NCI-H82 (cell line): ENCODE results near the gene VTI1B.
"Not testable (repeated sequence)": the region's sequence is repeated elsewhere in the genome, so short reads cannot be mapped to it uniquely, and the experiment has no call there.

ENCODE experiments used
- DNase-seq: peaks from one replicate; lab custom pipeline; 2025; lab: John Stamatoyannopoulos, UW

VTI1B gene

DNA sequence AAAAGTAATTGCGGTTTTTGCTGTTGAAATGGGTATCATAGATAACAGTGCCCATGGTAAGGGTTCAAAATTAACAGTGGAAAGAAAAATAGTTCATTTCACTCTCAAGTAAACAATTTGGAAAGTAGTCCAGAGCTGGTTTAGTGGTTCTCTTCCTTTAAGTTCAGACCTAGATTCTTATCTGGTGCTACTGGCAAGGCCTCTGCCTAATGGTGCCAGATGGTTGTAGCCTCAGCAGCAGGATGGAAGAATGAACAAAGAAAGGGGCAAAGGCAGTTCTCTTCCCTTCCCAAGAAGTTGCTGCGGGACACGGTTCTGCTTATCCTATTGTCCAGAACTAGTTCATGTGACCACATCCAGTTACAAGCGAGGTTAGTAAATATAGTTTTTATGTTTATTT lies 44.2 kb downstream of the VTI1B start:
- DNase-seq = no peak

DNA sequence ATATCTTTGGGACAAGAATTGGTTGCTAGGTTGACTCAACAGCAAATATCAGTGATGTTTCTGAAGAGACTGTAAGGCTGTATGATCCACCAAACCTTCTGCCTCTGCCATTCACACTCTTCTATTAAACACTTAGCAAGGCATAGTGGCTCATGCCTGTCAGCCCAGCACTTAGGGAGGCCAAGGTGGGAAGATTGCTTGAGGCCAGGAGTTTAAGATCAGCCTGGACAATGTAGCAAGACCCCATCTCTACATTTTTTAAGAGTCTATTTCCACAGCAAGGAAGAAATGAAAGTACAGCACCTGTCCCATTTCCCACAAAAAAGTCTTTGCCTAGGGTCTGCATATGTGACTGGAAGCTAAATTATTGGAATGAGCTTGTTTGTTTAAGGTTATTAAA lies 46.9 kb downstream of the VTI1B start:
- DNase-seq = no peak

DNA sequence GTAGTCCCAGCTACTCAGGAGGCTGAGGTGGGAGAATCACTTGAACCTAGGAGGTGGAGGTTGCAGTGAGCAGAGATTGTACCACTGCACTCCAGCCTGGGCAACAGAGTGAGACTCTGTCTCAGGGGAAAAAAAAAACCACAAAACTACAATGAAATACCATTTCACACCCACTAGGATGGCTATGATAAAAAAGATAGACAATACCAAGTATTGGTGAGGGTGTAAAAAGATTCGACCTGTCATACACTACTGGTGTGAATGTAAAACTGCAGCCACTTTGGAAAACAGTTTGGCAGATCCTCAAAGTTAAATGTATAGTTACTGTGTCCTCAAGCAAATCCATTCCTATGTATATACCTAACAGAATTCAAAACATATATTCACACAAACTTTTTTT lies 48.3 kb downstream of the VTI1B start:
- not testable (repeated sequence) for DNase-seq

DNA sequence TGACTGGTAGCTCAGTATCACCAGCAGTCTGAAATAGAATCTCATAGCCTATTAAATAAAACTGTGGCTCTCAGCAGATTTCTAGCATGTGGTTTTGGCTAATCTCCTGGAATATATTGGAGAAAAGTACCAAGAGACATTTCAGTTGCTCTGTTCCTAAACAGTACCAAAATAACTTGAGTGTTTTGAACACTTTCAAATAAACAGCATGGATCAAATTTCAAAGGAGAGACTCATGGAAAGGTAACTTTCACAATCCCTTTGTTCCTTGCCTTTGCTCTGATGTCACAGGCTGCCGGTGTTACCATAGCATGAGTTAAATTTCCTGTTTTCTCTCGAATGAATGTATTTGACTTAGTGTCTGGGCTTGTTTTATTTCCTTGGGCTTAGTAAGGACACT lies 51.3 kb downstream of the VTI1B start:
- DNase-seq = no peak

DNA sequence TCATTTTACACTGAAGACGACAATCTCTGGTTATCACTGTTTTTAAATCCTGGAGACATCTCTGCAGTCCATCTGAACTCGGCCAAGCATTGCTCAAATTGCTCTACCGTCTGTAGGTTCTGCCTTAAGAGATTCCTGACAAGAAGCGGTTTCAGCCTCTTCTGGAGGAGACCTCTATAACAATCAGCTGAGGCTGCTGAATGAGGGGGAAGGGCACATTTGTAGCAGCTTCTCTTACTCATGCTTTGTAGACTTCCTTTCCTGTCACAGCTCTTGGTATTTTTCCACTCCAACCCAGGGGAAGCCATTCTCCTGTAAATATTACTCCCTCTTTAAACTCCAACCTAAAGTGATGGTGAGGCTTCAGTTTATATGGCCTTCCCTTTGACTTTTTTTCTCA lies 51.8 kb downstream of the VTI1B start:
- DNase-seq = no peak

DNA sequence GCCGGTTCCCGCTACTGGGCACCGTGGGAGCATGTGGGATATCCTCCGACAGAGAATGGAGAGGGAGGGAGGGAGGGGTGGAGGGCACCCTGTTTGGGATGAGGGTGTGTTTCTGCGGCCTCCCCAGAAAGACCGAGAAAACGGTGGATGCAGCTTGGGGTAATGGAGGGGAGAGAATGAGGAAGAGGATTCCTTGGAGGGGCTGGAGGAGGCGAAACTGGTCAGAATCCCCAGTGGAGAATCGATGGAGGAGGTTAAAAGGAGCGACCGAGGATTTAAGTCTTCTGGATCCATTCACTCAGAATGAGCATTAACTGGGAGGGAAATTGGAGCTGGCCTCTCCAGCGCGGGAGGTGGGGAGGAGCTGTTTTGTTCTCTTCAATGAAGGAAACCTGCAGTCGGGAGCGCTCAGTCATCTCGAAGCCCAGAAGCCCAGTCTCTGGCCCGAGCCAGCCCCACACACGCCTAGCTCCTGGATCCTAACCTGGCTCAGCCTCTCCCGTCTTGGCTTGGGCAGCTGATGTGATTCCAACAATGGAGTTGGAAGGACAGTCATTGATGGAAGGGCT lies 54.1 kb downstream of the VTI1B start:
- peak; percentile 36 for DNase-seq

DNA sequence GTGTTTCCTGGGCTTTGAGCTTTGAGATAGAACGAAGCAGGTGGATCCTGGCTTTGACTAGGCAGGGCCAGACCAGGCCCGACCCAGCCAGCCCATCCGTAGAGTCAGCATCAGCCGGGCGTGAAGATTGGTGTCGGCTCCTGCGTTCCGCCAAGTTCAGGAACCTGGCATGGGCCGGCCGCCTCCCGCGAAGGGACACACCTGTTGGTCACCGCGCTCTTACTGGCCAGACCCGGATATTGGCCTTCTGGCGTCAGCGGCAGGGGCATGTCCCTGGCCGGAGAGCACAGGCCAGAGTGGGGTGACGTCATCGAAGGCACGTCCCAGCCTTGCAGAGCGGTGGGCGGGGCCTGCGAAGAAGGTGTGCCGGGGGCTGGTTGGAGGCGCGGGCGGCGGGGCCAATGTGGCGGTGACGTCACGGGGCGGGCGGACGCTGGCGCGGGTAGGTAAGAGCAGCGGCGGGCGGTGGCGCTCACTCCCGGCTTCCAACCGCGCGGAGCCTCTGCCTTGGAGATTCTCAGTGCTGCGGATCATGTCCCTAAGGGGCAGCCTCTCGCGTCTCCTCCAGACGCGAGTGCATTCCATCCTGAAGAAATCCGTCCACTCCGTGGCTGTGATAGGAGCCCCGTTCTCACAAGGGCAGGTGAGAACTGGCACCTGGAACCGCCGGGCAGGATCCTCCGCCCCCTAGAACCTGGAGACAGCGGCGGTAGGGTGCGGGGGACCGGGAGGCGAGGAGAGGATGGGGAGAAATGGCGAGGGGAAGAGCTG lies 54.8 kb downstream of the VTI1B start, which contains the start of gene ARG2:
TSS of gene ARG2 (plus strand) at position 475 of the 771 bp plus-strand sequence. CDS start at position 533, 58 bp downstream.
- peak; percentile 93 for DNase-seq

DNA sequence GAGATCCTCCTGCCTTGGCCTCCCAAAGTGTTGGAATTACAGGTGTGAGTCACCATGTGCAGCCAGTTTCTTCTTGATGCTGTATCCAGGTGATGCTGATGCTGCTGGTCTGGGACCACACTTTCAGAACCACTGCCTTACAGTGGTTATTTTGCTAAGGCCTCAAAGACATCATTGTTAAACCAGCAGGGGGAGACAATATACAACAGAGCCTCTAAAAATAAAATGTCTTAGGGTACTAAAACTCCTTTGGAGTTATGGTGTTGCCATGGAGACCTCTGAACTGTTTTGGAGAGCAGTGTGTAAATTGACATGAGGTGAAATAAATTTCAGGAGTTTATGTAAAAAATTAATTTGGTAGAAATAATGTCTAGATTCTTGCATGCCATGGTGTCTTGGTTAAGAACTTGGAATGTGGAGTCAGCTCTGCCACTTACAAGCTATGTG lies 55.8 kb downstream of the VTI1B start:
- peak; percentile 73 for DNase-seq

DNA sequence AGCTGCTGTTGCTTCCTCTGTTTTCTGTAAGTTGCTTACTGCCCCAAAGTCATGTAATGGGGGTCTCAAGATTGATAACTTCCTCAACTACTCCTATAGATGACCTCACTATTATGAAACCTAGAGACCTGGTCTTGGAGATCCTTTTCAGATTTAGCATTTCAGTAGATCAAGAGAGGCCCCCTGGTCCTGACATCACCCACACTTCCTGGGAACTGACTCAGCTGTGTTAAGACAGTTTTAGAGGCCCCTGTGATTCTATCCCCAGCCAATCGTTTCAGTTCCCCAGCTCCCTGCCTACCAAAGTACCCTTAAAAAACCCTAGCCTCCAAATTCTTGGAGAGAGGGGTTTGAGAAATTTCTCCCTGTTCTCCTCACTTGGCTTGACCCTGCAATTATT lies 63.9 kb downstream of the VTI1B start:
- no peak for DNase-seq

DNA sequence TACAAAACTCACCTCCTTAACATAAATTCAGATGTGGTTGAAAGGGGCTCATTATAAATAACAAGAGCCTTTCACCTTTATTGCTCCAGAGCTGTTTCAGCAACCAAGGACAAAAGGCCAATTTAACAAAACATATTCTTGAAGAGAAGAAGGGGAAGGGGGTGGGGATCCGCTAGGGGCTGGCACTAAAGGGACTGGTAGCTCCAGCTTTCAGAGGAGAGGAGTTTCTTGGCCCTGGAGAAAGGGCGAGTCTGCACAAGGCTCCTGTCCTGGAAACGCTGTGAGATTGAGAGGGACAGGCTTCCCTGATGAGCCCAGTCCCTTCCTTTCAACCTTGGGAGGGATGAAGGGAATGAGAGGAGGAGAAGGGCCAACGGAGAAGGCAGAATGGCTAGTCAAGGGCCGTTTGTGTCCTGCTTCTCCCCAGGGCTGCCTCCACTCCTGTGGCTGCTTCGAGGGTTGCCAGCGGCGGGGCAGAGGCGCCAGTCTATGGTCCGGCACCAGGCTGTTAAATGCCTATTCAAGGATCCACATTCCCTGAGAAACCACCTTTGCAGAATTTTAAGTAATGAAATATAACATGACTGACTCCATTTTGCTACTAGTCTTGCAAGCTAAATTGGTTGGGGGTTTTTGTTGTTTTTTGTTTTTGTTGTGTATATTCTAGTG lies 64.7 kb downstream of the VTI1B start:
- no peak for DNase-seq

DNA sequence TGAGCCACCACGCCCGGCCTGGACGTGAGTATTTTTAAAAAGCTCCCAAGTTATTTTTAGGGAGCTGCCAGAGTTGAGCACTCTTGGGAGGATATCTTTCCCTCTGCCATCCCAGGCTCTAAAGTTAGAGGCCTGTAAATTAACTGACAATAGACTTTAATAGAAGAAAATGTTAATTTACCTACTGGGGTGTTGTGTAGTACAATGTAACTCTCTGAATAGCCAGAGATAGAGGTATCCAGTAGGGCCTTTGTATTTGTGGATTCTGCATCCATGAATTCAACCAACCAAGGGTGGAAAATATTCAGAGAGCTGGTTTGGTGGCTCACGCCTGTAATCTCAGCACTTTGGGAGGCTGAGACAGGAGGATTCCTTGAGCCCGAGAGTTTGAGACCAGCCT lies 66.8 kb downstream of the VTI1B start:
- no peak for DNase-seq

DNA sequence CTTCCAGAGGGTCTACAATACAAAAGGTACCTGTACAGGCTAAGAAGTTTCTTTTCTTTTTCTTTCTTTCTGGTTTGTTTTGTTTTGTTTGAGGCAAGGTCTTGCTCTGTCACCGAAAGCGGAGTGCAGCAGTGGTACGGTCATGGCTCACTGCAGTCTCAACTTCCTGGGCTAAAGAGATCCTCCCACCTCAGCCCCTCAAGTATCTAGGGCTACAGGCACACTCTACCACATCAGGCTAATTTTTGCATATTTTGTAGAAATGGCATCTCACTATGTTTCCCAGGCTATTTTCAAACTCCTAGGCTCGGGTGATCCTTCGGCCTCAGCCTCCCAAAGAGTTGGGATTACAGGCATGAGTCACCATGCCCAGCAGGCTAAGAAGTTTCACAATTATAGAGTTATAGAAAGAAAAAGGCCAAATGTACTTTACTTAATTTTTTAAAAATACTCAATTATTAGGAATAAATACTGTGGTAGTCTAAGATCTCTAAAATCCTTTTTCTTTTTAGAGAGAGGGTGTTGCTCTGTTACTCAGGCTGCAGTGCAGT lies 71.4 kb downstream of the VTI1B start:
- DNase-seq = no peak

DNA sequence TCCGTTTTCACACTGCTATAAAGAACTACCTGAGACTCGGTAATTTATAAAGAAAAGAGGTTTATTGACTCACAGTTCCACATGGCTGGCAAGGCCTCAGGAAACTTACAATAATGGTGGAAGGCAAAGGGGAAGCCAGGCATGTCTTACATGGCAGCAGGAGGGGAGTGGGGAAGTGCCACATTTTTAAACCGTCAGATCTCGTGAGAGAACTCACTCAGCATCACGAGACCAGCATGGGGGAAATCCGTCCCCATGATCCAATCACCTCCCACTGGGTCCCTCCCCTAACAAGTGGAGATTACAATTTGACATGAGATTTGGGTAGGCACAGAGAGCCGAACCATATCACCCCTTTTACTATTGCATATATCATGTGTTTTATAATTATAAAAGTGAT lies 72.4 kb downstream of the VTI1B start:
- DNase-seq = no peak

DNA sequence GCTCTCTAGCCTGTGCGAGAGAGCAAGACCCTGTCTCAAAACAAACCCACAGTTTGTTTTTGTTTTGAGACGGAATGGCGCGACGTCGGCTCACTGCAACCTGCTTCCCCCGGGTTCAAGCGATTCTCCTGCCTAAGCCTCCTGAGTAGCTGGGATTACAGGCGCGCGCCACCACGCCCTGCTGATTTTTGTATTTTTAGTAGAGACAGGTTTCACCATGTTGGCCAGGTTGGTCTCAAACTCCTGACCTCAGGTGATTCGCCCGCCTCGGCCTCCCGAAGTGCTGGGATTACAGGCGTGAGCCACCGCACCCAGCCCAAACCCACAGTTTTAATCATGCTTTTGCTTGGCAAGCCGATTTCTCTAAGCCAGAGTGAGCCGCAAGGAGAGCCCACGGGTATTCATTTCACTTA lies 73.9 kb downstream of the VTI1B start:
- not testable (repeated sequence) for DNase-seq

DNA sequence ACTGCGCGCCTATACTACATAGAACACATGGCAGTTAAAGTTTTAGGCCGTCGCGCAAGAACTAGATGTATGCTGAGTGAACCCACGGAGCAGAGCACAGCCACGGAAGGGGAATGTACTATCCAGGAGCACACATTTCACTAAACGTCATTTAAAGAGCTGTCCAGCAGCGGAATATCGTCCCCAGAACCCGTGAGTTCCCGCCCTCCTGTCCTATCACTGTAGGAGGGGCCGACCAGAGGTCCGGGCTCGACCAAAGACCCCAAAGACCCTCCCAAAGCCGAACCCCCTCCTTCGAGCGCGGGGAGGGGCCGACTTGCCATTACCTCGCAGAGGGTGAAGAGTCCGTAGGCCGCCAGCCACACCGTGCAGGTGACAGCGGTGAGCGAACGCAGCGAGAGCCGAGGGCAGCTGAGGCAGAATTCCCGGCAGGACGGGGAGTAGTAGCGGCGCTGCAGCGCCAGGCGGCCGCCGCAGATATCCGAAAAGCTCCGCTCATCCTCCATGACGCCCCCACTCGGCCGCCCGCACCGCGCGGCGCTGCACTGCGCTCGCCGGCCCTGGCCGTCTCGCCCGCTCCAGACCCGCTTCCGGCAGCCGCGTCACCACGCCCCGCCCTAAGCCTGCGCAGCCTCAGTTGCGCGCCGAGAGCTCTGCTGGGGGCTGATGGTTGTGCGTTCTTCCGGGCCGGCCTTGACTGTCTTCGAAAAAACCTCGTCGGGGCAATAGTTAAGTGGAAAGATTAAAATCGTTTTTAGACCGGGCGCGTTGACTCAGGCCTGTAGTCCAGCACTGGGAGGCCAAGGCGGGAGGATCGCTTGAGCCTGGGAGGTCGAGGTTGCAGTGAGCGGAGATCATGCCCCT lies 74.5 kb downstream of the VTI1B start, which contains the start of gene PIGH:
TSS of gene PIGH (minus strand) at position 571 of the 864 bp plus-strand sequence. CDS start at position 506, 65 bp downstream.
- DNase-seq = peak; percentile 89
